Common myeloid progenitor, CD34-positive (primary cell): ENCODE measurements around the gene LIPA.

Experiments used
- CTCF ChIA-PET: fragments of 350-600 bp; sonication (Branson Sonifier 250); formaldehyde crosslinking; loops from one replicate; lab custom pipeline; 2021; ENCODE audit warnings: antibody characterized with exemption; lab: Charles Lee
- POLR2A ChIA-PET: fragments of 350-600 bp; sonication (Branson Sonifier 250); formaldehyde crosslinking; loops from one replicate; lab custom pipeline; 2021; ENCODE audit warnings: antibody characterized with exemption; lab: Charles Lee
- DNase-seq, 3 donors: peaks; one replicate each; pipeline versions ENCODE4 v3.0.0 to v3.0.0-alpha.2; 2013
- H3K27ac ChIP-seq, 2 experiments: 1 replicate in 1 of 2; 2 replicates in 1 of 2; pipeline ENCODE4 v1.7.0; 2013; ENCODE audit warnings: inconsistent platforms in 2 of 2, low read length in 2 of 2, mild to moderate bottlenecking in 2 of 2, low read depth in 1 of 2, moderate library complexity in 1 of 2; ENCODE audit not compliant: severe bottlenecking in 2 of 2, insufficient read depth in 1 of 2, poor library complexity in 1 of 2
- H3K27me3 ChIP-seq, 5 experiments: replicated peaks in 2 of 5; 1 replicate in 3 of 5; 2 replicates in 2 of 5; pipeline versions ENCODE4 v1.6.1 to v1.7.0; 2013; ENCODE audit warnings: low read length in 4 of 5, mild to moderate bottlenecking in 2 of 5, moderate library complexity in 2 of 5, inconsistent platforms in 1 of 5; ENCODE audit not compliant: insufficient read depth in 5 of 5, control insufficient read depth in 4 of 5
- H3K36me3 ChIP-seq, 4 experiments: 1 replicate in 2 of 4; 2 replicates in 2 of 4; pipeline versions ENCODE4 v1.6.1 to v1.7.0; 2013; ENCODE audit warnings: low read length in 3 of 4, control low read depth in 1 of 4, mild to moderate bottlenecking in 1 of 4; ENCODE audit not compliant: control insufficient read depth in 4 of 4, insufficient read depth in 4 of 4
- H3K4me1 ChIP-seq, 4 experiments: 1 replicate in 3 of 4; 2 replicates in 1 of 4; pipeline versions ENCODE4 v1.6.1 to v1.7.1; 2013; ENCODE audit warnings: low read length in 3 of 4, mild to moderate bottlenecking in 3 of 4, control low read depth in 1 of 4, inconsistent platforms in 1 of 4, moderate library complexity in 1 of 4; ENCODE audit not compliant: control insufficient read depth in 4 of 4, insufficient read depth in 4 of 4; ENCODE audit errors: control extremely low read depth in 1 of 4
- H3K4me3 ChIP-seq, 7 experiments: 1 replicate in 4 of 7; 2 replicates in 3 of 7; pipeline versions ENCODE4 v1.5.1 to v1.7.0; 2013; ENCODE audit warnings: mild to moderate bottlenecking in 7 of 7, low read length in 6 of 7, moderate library complexity in 6 of 7, inconsistent platforms in 2 of 7, low read depth in 2 of 7, control low read depth in 1 of 7; ENCODE audit not compliant: insufficient read depth in 4 of 7, control insufficient read depth in 1 of 7; ENCODE audit errors: extremely low read depth in 1 of 7
- H3K9me3 ChIP-seq, 5 experiments: 1 replicate in 4 of 5; 2 replicates in 1 of 5; pipeline versions ENCODE4 v1.6.1 to v1.7.1; 2013; ENCODE audit warnings: low read length in 4 of 5, mild to moderate bottlenecking in 2 of 5, inconsistent platforms in 1 of 5, low read depth in 1 of 5, moderate library complexity in 1 of 5; ENCODE audit not compliant: control insufficient read depth in 4 of 5, insufficient read depth in 2 of 5; ENCODE audit errors: control extremely low read depth in 1 of 5
- WGBS: methylation state at CpG from one replicate; pipeline ENCODE4 v1.1.5; 2013; ENCODE audit not compliant: insufficient coverage; 5-methylcytosine and 5-hydroxymethylcytosine counted together

LIPA gene

GRCh38 chr10:89273680-89274079 lies 22.1 kb upstream of the LIPA start:
- Histone ChIP-seq H3K9me3 (no peaks in the 10 kb centered on the region), H3K4me3 (no peak overlapping the region), H3K27ac (no peak overlapping the region), H3K27me3 (no peaks in the 10 kb centered on the region), H3K36me3 (no peaks in the 10 kb centered on the region), H3K4me1 (no peaks in the 10 kb centered on the region)
- ChIA-PET CTCF (interaction anchor here (1.1 kb wide), 1 partner anchor 98 kb away, joined by 3 read pairs; no protein-coding TSS in a partner anchor), POLR2A (no interaction called here)
- no peak for DNase-seq
- no CpG with 5 or more reads among the region's 2 CpGs for WGBS

- Histone ChIP-seq H3K27me3 (no peaks in the 10 kb centered on the region), H3K36me3 (no peaks in the 10 kb centered on the region), H3K27ac (no peak overlapping the region), H3K4me1 (no peaks in the 10 kb centered on the region), H3K4me3 (no peak overlapping the region), H3K9me3 (no peaks in the 10 kb centered on the region)
- no peak for DNase-seq
- ChIA-PET CTCF (interaction anchor here (0.7 to 2.1 kb wide), 4 partner anchors 12 to 292 kb away, joined by 3 to 9 read pairs (median 4); no protein-coding TSS in a partner anchor), POLR2A (no interaction called here)
- WGBS = no CpG with 5 or more reads among the region's 2 CpGs
Measured at GRCh38 chr10:89271532-89271931, 20.0 kb upstream of the LIPA start.

- CTCF ChIA-PET = interaction anchor here (0.6 to 2.1 kb wide), 3 partner anchors 13 to 118 kb away, joined by 3 to 9 read pairs (median 5); no protein-coding TSS in a partner anchor
Measured at GRCh38 chr10:89270153-89270483, 18.5 kb upstream of the LIPA start.

GRCh38 chr10:89269433-89270152 lies 18.0 kb upstream of the LIPA start:
- CTCF ChIA-PET = interaction anchor here (0.7 to 1.5 kb wide), 2 partner anchors 28 to 100 kb away, joined by 3 to 5 read pairs; no protein-coding TSS in a partner anchor
- H3K27ac ChIP-seq = no peak overlapping the region
- H3K4me1 ChIP-seq = no peaks in the 10 kb centered on the region
- peaks cover 0 to 3% (median 0%) of the 10 kb centered on the region in 5 experiments for H3K9me3 ChIP-seq
- no peak overlapping the region for H3K4me3 ChIP-seq
- no peak for DNase-seq
- no peaks in the 10 kb centered on the region for H3K27me3 ChIP-seq
- no peaks in the 10 kb centered on the region for H3K36me3 ChIP-seq
- no CpG with 5 or more reads among the region's 3 CpGs for WGBS
- POLR2A ChIA-PET = no interaction called here

More at GRCh38 chr10:89270153-89270483, 18.5 kb upstream of the LIPA start:
- Histone ChIP-seq H3K27me3 (no peaks in the 10 kb centered on the region), H3K27ac (no peak overlapping the region), H3K9me3 (no peaks in the 10 kb centered on the region), H3K4me1 (no peaks in the 10 kb centered on the region), H3K4me3 (no peak overlapping the region), H3K36me3 (no peaks in the 10 kb centered on the region)
- POLR2A ChIA-PET = no interaction called here
- DNase-seq = no peak

- no peak overlapping the region for H3K27ac ChIP-seq
- H3K9me3 ChIP-seq = peaks cover 0 to 10% (median 0%) of the 10 kb centered on the region in 5 experiments
- ChIA-PET POLR2A (no interaction called here), CTCF (interaction anchor here (1.1 to 3.0 kb wide), 2 partner anchors 55 to 102 kb away, joined by 4 to 9 read pairs; no protein-coding TSS in a partner anchor)
- no peaks in the 10 kb centered on the region for H3K36me3 ChIP-seq
- no peak for DNase-seq
- no peaks in the 10 kb centered on the region for H3K27me3 ChIP-seq
- no peaks in the 10 kb centered on the region for H3K4me1 ChIP-seq
- no peak overlapping the region for H3K4me3 ChIP-seq
- no CpG with 5 or more reads among the region's 1 CpG for WGBS
Measured at GRCh38 chr10:89266721-89267453, 15.3 kb upstream of the LIPA start.

- no peaks in the 10 kb centered on the region for H3K27me3 ChIP-seq
Measured at GRCh38 chr10:89263531-89263930, 12.0 kb upstream of the LIPA start.

GRCh38 chr10:89263091-89263490 lies 11.5 kb upstream of the LIPA start:
- CTCF ChIA-PET = no interaction called here
- no CpG with 5 or more reads among the region's 1 CpG for WGBS

More at GRCh38 chr10:89263531-89263930, 12.0 kb upstream of the LIPA start:
- no CpG with 5 or more reads among the region's 1 CpG for WGBS
- Histone ChIP-seq H3K4me1 (peaks cover 0 to 4% (median 0%) of the 10 kb centered on the region in 4 experiments), H3K27ac (no peak overlapping the region), H3K36me3 (no peaks in the 10 kb centered on the region), H3K9me3 (peaks cover 0 to 10% (median 0%) of the 10 kb centered on the region in 5 experiments), H3K4me3 (no peak overlapping the region)
- ChIA-PET POLR2A (interaction anchor here (0.6 to 0.7 kb wide), 2 partner anchors 27 to 121 kb away, joined by 3 to 4 read pairs; no protein-coding TSS in a partner anchor), CTCF (interaction anchor here (0.8 kb wide), 1 partner anchor 106 kb away, joined by 6 read pairs; no protein-coding TSS in a partner anchor)
- DNase-seq = no peak

More at GRCh38 chr10:89263091-89263490, 11.5 kb upstream of the LIPA start:
- peaks cover 0 to 4% (median 0%) of the 10 kb centered on the region in 4 experiments for H3K4me1 ChIP-seq
- H3K27ac ChIP-seq = no peak overlapping the region
- no peak overlapping the region for H3K4me3 ChIP-seq
- POLR2A ChIA-PET = no interaction called here
- peaks cover 0 to 10% (median 0%) of the 10 kb centered on the region in 5 experiments for H3K9me3 ChIP-seq
- H3K36me3 ChIP-seq = no peaks in the 10 kb centered on the region
- no peaks in the 10 kb centered on the region for H3K27me3 ChIP-seq
- DNase-seq = no peak
